ENCODE data around the gene TRAF4.

DNA sequence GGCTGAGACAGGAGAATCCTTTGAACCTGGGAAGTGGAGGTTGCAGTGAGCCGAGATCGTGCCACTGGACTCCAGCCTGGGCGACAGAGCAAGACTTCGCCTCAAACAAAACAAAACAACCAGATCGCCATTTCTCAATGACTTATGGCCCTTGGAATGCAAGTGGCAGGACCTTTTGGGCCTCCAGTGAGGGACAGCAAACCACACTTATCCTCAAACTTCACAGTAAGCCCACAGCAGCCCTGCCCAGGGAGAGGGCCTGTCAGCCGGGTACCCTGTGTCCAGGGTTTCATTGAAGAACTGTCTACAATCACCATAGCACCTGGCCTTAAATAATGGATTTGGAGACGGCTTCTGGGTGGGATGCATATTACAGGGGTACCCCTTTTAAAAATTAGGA lies 11.7 kb downstream of the TRAF4 start:
- TF ChIP-seq, protein P1, sequence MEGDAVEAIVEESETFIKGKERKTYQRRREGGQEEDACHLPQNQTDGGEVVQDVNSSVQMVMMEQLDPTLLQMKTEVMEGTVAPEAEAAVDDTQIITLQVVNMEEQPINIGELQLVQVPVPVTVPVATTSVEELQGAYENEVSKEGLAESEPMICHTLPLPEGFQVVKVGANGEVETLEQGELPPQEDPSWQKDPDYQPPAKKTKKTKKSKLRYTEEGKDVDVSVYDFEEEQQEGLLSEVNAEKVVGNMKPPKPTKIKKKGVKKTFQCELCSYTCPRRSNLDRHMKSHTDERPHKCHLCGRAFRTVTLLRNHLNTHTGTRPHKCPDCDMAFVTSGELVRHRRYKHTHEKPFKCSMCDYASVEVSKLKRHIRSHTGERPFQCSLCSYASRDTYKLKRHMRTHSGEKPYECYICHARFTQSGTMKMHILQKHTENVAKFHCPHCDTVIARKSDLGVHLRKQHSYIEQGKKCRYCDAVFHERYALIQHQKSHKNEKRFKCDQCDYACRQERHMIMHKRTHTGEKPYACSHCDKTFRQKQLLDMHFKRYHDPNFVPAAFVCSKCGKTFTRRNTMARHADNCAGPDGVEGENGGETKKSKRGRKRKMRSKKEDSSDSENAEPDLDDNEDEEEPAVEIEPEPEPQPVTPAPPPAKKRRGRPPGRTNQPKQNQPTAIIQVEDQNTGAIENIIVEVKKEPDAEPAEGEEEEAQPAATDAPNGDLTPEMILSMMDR (IDR thresholded peaks at IDR 0.05) = no peak
- TF ChIP-seq POLR2A (IDR thresholded peaks at IDR 0.05) (no peak), EP300 (IDR thresholded peaks at IDR 0.05) (no peak)
